Measurements from ENCODE around the gene CREB3L1.

GRCh38 chr11:46338988-46339666 lies 61.7 kb downstream of the CREB3L1 start:
- TF ChIP-seq PATZ1 (CRISPR knock-in tag; IDR thresholded peaks at IDR 0.05; ENCODE audit: borderline replicate concordance) (no peak), RARB (CRISPR knock-in tag; IDR thresholded peaks at IDR 0.05) (no peak), SNAI2 (CRISPR knock-in tag; IDR thresholded peaks at IDR 0.05) (no peak), CREB5 (CRISPR knock-in tag; IDR thresholded peaks at IDR 0.05; ENCODE audit: low read depth) (no peak), ZFP30 (CRISPR knock-in tag; IDR thresholded peaks at IDR 0.05) (no peak), CSRNP3 (CRISPR knock-in tag; IDR thresholded peaks at IDR 0.05) (no peak), OSR1 (CRISPR knock-in tag; IDR thresholded peaks at IDR 0.05) (no peak), ZFP3 (CRISPR knock-in tag; IDR thresholded peaks at IDR 0.05) (no peak), TOX (CRISPR knock-in tag; IDR thresholded peaks at IDR 0.05; ENCODE audit: borderline replicate concordance) (no peak), PPARA (CRISPR knock-in tag; IDR thresholded peaks at IDR 0.05; ENCODE audit: borderline replicate concordance) (no peak)

All from SK-N-SH treated with all-trans-retinoic acid at 6 μM for 48 hours (cell line).